Kidney (tissue), 14 donors: ENCODE results near the gene CAVIN3. TPM values are rescaled to one million over a fixed set of nuclear protein-coding genes. Genes with fewer than 3 reads are reported as not detected.

ENCODE experiments used
- DNase-seq, 5 donors: peaks; one replicate each; pipeline ENCODE4 v3.0.0-alpha.2; 2013 to 2020
- FAIRE-seq: peaks from 2 replicates; lab custom pipeline; 2012; peaks lifted over from hg19 to GRCh38; lab: Jason Lieb, UNC
- H3K27ac ChIP-seq, 2 donors: one replicate each; pipeline ENCODE4 v1.7.0; 2013; ENCODE audit warnings: low read depth in 2 of 2, low read length in 2 of 2, inconsistent platforms in 1 of 2
- H3K27me3 ChIP-seq: one replicate; pipeline ENCODE4 v1.7.1; 2013; ENCODE audit warnings: low read length, inconsistent platforms; ENCODE audit not compliant: control insufficient read depth, insufficient read depth
- H3K36me3 ChIP-seq, 3 donors: one replicate each; pipeline versions ENCODE4 v1.7.0 to v1.7.1; 2013; ENCODE audit warnings: low read length in 3 of 3, control low read depth in 1 of 3, inconsistent platforms in 1 of 3; ENCODE audit not compliant: insufficient read depth in 3 of 3, control insufficient read depth in 2 of 3
- H3K4me1 ChIP-seq, 3 donors: one replicate each; pipeline versions ENCODE4 v1.7.0 to v1.7.1; 2013; ENCODE audit warnings: low read length in 3 of 3, inconsistent platforms in 1 of 3, low read depth in 1 of 3; ENCODE audit not compliant: control insufficient read depth in 2 of 3, insufficient read depth in 2 of 3
- H3K4me3 ChIP-seq, 3 donors: one replicate each; pipeline versions ENCODE4 v1.7.0 to v1.8.1; 2013; ENCODE audit warnings: low read length in 3 of 3, control low read depth in 1 of 3, inconsistent platforms in 1 of 3
- H3K9ac ChIP-seq, 3 donors: one replicate each; pipeline versions ENCODE4 v1.7.0 to v1.7.1; 2013; ENCODE audit warnings: low read length in 3 of 3, control low read depth in 1 of 3, inconsistent platforms in 1 of 3
- H3K9me3 ChIP-seq, 3 donors: one replicate each; pipeline versions ENCODE4 v1.7.0 to v1.7.1; 2013; ENCODE audit warnings: low read length in 3 of 3, control low read depth in 1 of 3, inconsistent platforms in 1 of 3; ENCODE audit not compliant: control insufficient read depth in 2 of 3, insufficient read depth in 1 of 3
- CTCF ChIP-seq: IDR thresholded peaks from 3 replicates; pipeline ENCODE4 v1.5.1; 2012; ENCODE audit warnings: mild to moderate bottlenecking, moderate library complexity, borderline replicate concordance; ENCODE audit not compliant: insufficient read depth; ENCODE audit errors: extremely low read depth
- intact Hi-C: fragments of 100-400 bp; cut with DNase I; formaldehyde crosslinking; loops from one replicate; pipeline ENCODE4 v1.11.1; 2022
- polyA plus RNA-seq: library from polyadenylated mRNA; stranded (reverse); fragments of 350-450 nt; fragmentation: Illumina TruSeq; extraction: RNeasy Lipid Tissue Mini Kit (QIAGEN cat#74804); gene quantifications from one replicate; pipeline ENCODE4 v1.2.3, GENCODE V29; 2014; ENCODE audit warnings: low read depth, low replicate concordance; ENCODE audit not compliant: insufficient read depth
- total RNA-seq: library from RNA; stranded (reverse); fragmentation: NEBNext Ultra II Directional; extraction: Animal tissue kit (Norgen Biotek cat#: 25700); gene quantifications from one replicate; pipeline ENCODE4 v1.2.1, GENCODE V29; 2021
- donor health status: control.
- donor health status: control.
- donor health status: control.
- donor health status: control.
- donor health status: control.
- donor health status: DM: yes; HTN: yes; CAD: no.
- donor health status: Normal renal cell carcinoma (clear cell type).

Gene CAVIN3
- total and polyA plus RNA-seq, 2 donors from 2014 or later = 55.1 to 58.1 TPM

GRCh38 chr11:6318204-6318603, 2.1 kb downstream of the CAVIN3 start:
- Histone ChIP-seq H3K4me1 (peaks cover 0 to 8% (median 7%) of the 10 kb centered on the region in 3 donors), H3K9ac (peak overlapping the region in 2 of 3 donors; percentile 67 to 86), H3K9me3 (no peaks in the 10 kb centered on the region), H3K27me3 (no peaks in the 10 kb centered on the region), H3K27ac (peak overlapping the region in 1 of 2 donors; percentile 92), H3K36me3 (no peaks in the 10 kb centered on the region), H3K4me3 (no peak overlapping the region)
- no peak for DNase-seq
- TF ChIP-seq CTCF = no peak
- intact Hi-C loops = no loop called here
- no peak for FAIRE-seq

- H3K9ac ChIP-seq = no peak overlapping the region
- peaks cover 0 to 8% (median 7%) of the 10 kb centered on the region in 3 donors for H3K4me1 ChIP-seq
- H3K27me3 ChIP-seq = no peaks in the 10 kb centered on the region
- intact Hi-C loops = no loop called here
- H3K9me3 ChIP-seq = no peaks in the 10 kb centered on the region
- H3K4me3 ChIP-seq = peak overlapping the region in 1 of 3 donors; percentile 44
- no peaks in the 10 kb centered on the region for H3K36me3 ChIP-seq
- FAIRE-seq = no peak
- no peak overlapping the region for H3K27ac ChIP-seq
- peak; percentile 78 for TF ChIP-seq CTCF
- DNase-seq = peak; percentile 55 to 81 (median 70)
Observed at GRCh38 chr11:6315811-6316425, 4.4 kb downstream of the CAVIN3 start.

GRCh38 chr11:6312106-6312505, 8.2 kb downstream of the CAVIN3 start:
- Histone ChIP-seq H3K9ac (no peak overlapping the region), H3K36me3 (no peaks in the 10 kb centered on the region), H3K27me3 (no peaks in the 10 kb centered on the region), H3K27ac (no peak overlapping the region), H3K9me3 (no peaks in the 10 kb centered on the region), H3K4me3 (no peak overlapping the region), H3K4me1 (peaks cover 0 to 7% (median 0%) of the 10 kb centered on the region in 3 donors)
- intact Hi-C loops = no loop called here
- TF ChIP-seq CTCF = no peak
- DNase-seq (no peak), FAIRE-seq (no peak)
